A549 (cell line): ENCODE measurements around the gene ADO.

ENCODE experiments used
- CHD4 ChIP-seq: fragments of 200-600 bp; sonication (generic); IDR thresholded peaks from 2 replicates; pipeline ENCODE4 v1.6.1; 2016; ENCODE audit warnings: antibody characterized with exemption, mild to moderate bottlenecking, borderline replicate concordance
- ESRRA ChIP-seq: fragments of 150-350 bp; IDR thresholded peaks from 2 replicates; pipeline ENCODE4 v1.6.1; 2014; ENCODE audit warnings: mild to moderate bottlenecking, low read length, borderline replicate concordance
- TF ChIP-seq, protein P1 (sequence below): IDR thresholded peaks from 2 replicates; pipeline ENCODE4 v1.6.1; 2012

DNA sequence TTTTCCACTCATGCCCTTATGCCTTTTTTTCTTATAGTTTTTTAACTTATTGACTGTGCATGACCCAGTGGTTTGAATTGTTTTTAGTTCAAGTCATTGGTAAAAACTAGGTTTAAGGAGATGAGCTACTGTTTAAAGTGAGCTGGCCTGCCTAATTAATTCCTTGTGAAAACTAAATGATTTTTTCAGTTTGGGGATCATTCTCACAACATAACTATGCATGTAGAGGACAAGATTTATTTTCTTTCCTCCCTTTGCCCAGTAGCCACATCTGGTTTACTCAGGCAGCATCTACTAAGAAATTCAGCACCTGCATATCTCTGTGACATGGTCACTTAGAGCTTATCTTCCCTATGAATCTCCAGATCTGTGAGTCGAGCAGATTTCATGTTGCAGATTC is 1.7 kb downstream of the ADO start:
- no peak for TF ChIP-seq ESRRA
- no peak for TF ChIP-seq CHD4
- TF ChIP-seq, protein P1, sequence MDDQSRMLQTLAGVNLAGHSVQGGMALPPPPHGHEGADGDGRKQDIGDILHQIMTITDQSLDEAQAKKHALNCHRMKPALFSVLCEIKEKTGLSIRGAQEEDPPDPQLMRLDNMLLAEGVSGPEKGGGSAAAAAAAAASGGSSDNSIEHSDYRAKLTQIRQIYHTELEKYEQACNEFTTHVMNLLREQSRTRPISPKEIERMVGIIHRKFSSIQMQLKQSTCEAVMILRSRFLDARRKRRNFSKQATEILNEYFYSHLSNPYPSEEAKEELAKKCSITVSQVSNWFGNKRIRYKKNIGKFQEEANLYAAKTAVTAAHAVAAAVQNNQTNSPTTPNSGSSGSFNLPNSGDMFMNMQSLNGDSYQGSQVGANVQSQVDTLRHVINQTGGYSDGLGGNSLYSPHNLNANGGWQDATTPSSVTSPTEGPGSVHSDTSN: no peak
